AG09309 (cell line): ENCODE results near the gene TENT5A.

Experiments
- DNase-seq: peaks from one replicate; pipeline ENCODE4 v3.0.0-alpha.2; 2010; ENCODE audit warnings: low read depth
- H3K4me3 ChIP-seq: 2 replicates; pipeline ENCODE4 v1.5.1; 2011; ENCODE audit warnings: mild to moderate bottlenecking, low read depth, low read length, moderate library complexity; ENCODE audit not compliant: control insufficient read depth
- CTCF ChIP-seq: IDR thresholded peaks from 2 replicates; pipeline ENCODE4 v1.5.1; 2011; ENCODE audit warnings: mild to moderate bottlenecking, low read depth, low read length, inconsistent platforms; ENCODE audit not compliant: insufficient read depth, control insufficient read depth; ENCODE audit errors: missing control alignments

Gene TENT5A

GRCh38 chr6:81752084-81752920 is at the start of gene TENT5A:
Gene TENT5A (minus strand): TSS chr6:81752681. CDS start chr6:81752141, 540 bp downstream.
- peak; percentile 79 for DNase-seq
- peak within 1 kb of the TSS; percentile 69 for H3K4me3 ChIP-seq
- TF ChIP-seq CTCF, result peak; percentile 13

- no peak overlapping the region for H3K4me3 ChIP-seq
- no peak for DNase-seq
- no peak for TF ChIP-seq CTCF
Measured at GRCh38 chr6:81801489-81801888, 49.0 kb upstream of the TENT5A start.

DNA sequence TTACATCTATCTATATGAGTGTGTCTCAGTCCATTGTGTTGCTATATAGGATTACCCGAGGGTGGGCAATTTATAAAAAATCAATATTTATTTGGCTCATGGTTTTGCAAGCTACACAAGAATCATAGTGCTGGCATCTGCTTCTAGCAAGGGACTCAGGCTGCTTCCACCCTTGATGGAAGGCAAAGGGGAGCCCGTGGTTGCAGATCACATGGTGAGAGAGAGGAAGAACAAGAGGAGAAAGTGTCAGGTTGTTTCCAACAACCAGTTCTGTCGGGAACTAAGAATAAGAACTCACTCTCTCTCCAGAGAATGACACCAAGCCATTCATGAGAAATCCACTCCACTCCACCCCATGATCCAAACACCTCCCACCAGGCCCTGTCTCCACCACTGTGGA is 48.2 kb upstream of the TENT5A start:
- DNase-seq, result no peak
- no peak for TF ChIP-seq CTCF
- H3K4me3 ChIP-seq, result no peak overlapping the region

DNA sequence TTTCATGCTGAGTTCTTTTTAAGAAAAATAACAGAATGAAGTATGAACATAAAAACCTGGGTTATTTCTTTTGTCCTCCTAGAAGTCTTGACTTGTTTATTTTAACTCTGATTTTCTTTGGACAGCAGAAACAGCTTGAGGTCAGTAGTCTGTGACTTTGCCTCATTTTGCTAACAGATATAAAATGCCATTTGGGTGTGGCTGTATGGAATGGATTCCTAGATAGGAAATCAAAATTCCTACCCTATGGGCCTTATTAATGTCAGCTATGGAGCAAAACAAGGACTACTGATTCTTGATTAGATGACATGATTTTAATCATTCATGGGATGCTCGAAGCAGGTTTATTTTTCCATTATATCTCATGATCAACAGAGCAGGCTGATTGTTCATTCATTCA is 46.8 kb upstream of the TENT5A start:
- H3K4me3 ChIP-seq, result no peak overlapping the region
- TF ChIP-seq CTCF, result no peak
- no peak for DNase-seq

GRCh38 chr6:81797591-81797990 is 45.1 kb upstream of the TENT5A start:
- DNase-seq, result no peak
- no peak for TF ChIP-seq CTCF
- H3K4me3 ChIP-seq, result no peak overlapping the region

DNA sequence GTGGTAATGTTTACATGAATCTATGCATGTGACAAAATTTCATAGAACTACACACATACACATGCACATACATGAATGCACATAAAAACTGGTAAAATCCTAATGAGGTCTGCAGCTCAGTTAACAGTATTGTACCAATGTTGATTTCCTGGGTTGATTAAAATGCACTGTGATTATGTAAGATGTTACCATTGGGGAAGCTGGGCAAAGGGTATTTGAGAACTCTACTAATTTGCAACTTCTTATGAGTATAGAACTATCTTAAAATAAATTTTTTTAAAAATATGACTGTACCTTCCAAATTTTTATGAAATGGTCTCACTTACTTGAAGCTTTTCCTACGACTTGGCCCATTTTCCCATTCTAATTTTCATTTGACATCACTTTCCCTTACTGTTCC is 43.4 kb upstream of the TENT5A start:
- no peak for TF ChIP-seq CTCF
- DNase-seq, result no peak
- no peak overlapping the region for H3K4me3 ChIP-seq

DNA sequence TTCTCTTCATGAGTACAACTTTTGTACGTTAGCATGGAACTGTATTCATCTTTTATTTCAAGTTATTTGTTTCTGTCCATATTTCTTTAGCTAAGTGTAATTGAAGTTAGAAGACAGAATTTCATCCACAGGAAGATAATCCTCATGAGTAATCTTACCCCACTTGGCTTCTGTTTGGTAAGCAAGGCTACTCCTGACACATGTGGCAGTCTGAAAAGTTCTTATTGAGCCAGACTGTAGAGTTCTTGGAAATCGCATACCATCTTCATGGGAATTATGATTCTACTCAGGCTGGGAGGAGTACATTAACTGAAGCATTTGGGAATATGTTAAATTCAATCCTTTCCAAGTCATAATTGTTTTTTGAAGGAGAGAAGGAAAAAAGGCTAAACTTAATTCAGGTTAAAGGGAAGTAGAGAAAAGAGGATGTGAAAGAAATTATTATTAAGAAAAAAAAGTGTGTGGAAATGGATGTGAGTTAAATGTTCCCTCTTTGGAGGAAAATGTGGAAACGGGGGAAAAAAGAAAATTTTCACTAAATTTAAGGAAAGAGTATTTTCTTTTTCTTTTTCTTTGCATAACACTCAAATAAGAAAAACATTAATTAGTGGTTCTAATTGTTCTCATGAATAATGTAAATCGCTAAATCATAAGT is 41.5 kb upstream of the TENT5A start:
- no peak for TF ChIP-seq CTCF
- DNase-seq, result no peak
- no peak overlapping the region for H3K4me3 ChIP-seq
